ENCODE data around the gene ITGB4.

DNA sequence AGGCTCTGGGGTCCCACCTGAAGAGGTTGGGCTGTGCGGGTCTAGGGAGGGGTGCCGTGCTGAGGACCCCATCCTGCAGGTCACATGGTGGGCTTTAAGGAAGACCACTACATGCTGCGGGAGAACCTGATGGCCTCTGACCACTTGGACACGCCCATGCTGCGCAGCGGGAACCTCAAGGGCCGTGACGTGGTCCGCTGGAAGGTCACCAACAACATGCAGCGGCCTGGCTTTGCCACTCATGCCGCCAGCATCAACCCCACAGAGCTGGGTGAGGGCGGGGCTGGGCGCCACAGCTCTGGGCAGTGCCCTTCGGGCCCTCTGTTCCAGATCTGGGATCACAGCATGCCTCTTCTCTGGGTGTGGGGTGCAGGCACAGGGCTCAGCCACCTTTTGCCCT, 18.5 kb downstream of the ITGB4 start:
- TF ChIP-seq BHLHE40 (IDR thresholded peaks at IDR 0.05; ENCODE audit: borderline replicate concordance) (no peak), FOXA1 (IDR thresholded peaks at IDR 0.05) (no peak), FOXM1 (IDR thresholded peaks at IDR 0.05; ENCODE audit: borderline replicate concordance) (no peak), FOXK2 (IDR thresholded peaks at IDR 0.05) (no peak), SP1 (IDR thresholded peaks at IDR 0.05) (no peak), CTBP1 (IDR thresholded peaks at IDR 0.05; ENCODE audit: borderline replicate concordance) (no peak), NFRKB (IDR thresholded peaks at IDR 0.05) (no peak), ELF4 (IDR thresholded peaks at IDR 0.05) (no peak), L3MBTL2 (conservative IDR thresholded peaks at IDR 0.05) (no peak), SUZ12 (IDR thresholded peaks at IDR 0.05) (no peak), ZNF384 (IDR thresholded peaks at IDR 0.05) (no peak)
- TF ChIP-seq, protein P1, sequence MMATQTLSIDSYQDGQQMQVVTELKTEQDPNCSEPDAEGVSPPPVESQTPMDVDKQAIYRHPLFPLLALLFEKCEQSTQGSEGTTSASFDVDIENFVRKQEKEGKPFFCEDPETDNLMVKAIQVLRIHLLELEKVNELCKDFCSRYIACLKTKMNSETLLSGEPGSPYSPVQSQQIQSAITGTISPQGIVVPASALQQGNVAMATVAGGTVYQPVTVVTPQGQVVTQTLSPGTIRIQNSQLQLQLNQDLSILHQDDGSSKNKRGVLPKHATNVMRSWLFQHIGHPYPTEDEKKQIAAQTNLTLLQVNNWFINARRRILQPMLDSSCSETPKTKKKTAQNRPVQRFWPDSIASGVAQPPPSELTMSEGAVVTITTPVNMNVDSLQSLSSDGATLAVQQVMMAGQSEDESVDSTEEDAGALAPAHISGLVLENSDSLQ (IDR thresholded peaks at IDR 0.05), result no peak

Measured in HEK293T (cell line).